ENCODE results near the gene SNORC. TPM values are rescaled to one million over a fixed set of nuclear protein-coding genes. Genes with fewer than 3 reads are reported as not detected.

The SNORC gene
- total RNA-seq, 1 donor from 2014 or later: 3.1 TPM

DNA sequence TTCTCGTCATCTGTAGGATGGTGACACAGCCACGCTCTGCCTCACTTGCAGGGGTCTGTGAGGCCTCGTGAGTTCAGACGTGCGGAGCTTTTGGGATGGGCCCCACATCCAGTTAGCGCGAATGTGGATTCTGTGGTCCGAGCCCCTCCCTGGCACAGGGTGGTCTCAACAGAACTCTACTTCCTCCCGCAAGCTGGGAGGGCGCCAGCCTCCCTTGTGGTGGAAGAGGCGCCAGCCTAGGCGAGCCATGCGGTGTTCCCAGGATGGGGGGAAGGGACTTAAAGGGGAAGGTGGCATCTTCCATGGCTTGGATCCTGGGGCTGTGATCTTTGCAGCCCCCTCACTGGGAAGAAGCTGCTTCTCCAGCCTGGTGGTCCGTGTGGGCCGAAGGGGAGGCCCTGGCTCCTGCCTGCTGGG, 1.4 kb downstream of the SNORC start:
- H3K27ac Mint-ChIP-seq (ENCODE audit: unreplicated experiment): no peak overlapping the region
- peaks cover 9% of the 10 kb centered on the region for H3K4me1 Mint-ChIP-seq (ENCODE audit: low read depth, unreplicated experiment)
- Histone ChIP-seq H3K27ac (ENCODE audit: low read depth, low read length) (no peak overlapping the region), H3K4me1 (ENCODE audit: insufficient read depth, low read length) (no peaks in the 10 kb centered on the region), H3K27me3 (ENCODE audit: insufficient read depth, low read length) (no peaks in the 10 kb centered on the region), H3K4me3 (ENCODE audit: insufficient read depth, low read depth, low read length) (no peak overlapping the region), H3K9ac (ENCODE audit: low read length) (no peak overlapping the region), H3K4me2 (ENCODE audit: low read length) (no peak overlapping the region), H3K79me2 (ENCODE audit: insufficient read depth, low read length) (no peaks in the 10 kb centered on the region), H3K9me3 (ENCODE audit: insufficient read depth, low read depth, low read length) (no peaks in the 10 kb centered on the region), H2AFZ (ENCODE audit: low read depth, low read length) (no peak overlapping the region), H3K36me3 (ENCODE audit: insufficient read depth, low read length) (no peaks in the 10 kb centered on the region), H4K20me1 (ENCODE audit: insufficient read depth, low read length) (no peaks in the 10 kb centered on the region)
- H3K36me3 Mint-ChIP-seq (ENCODE audit: low read depth, unreplicated experiment): peaks cover 8% of the 10 kb centered on the region
- no peaks in the 10 kb centered on the region for H3K9me3 Mint-ChIP-seq (ENCODE audit: unreplicated experiment)
- no peak for DNase-seq (ENCODE audit: low read depth)
- peaks cover 10% of the 10 kb centered on the region for H3K27me3 Mint-ChIP-seq (ENCODE audit: low read depth, unreplicated experiment)
- TF ChIP-seq, protein P1, sequence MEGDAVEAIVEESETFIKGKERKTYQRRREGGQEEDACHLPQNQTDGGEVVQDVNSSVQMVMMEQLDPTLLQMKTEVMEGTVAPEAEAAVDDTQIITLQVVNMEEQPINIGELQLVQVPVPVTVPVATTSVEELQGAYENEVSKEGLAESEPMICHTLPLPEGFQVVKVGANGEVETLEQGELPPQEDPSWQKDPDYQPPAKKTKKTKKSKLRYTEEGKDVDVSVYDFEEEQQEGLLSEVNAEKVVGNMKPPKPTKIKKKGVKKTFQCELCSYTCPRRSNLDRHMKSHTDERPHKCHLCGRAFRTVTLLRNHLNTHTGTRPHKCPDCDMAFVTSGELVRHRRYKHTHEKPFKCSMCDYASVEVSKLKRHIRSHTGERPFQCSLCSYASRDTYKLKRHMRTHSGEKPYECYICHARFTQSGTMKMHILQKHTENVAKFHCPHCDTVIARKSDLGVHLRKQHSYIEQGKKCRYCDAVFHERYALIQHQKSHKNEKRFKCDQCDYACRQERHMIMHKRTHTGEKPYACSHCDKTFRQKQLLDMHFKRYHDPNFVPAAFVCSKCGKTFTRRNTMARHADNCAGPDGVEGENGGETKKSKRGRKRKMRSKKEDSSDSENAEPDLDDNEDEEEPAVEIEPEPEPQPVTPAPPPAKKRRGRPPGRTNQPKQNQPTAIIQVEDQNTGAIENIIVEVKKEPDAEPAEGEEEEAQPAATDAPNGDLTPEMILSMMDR (IDR thresholded peaks at IDR 0.05; ENCODE audit: insufficient read depth, low read depth, low read length): no peak
- no peak for TF ChIP-seq EZH2 (IDR thresholded peaks at IDR 0.05; ENCODE audit: insufficient read depth, low read length)
- H3K4me3 Mint-ChIP-seq (ENCODE audit: unreplicated experiment): no peak overlapping the region
- no peak for FAIRE-seq

DNA sequence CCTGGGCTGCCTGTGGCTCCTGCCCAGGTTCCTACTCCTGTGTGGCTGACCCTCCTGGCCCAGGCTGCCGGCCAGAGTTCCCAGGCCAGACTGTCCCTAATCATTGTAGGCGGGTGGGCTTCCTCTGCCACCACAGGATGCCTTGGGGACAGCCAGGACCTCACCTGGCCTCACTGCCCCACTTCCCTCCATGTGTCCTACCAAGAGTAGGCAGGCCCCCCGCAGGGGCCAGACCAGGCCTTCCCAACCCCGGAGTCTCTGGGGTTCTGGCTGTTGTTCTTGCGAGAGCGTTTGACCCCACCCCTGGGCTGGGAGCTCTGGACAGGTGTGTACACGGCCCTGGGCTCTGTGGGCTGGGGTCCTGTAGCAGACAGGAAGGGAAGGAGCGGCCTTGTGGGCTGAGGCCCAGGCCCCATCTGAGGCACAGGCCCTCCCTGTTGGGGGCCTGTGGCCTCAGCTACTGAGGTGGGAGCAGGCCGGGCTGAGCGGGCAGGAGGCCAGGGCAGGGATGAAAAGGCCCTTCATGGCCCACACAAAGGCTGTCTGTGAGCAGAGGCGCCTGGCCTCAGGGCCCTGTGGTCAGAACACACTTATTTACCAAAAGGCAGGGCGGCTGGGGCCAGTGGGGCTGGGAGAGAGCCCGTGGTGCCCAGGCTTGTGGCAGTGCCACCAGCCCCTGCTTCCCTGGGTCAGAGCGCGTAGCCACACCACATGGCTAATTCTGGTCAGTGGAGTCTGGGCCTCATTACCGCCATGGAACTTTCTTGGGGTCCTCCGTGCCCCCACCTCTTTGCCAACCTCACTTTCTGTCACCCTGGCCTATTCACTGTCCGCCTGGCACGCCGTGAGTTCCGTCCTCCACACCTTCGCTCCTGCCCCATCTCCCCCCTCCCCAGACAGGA, 2.0 kb downstream of the SNORC start:
- no peak overlapping the region for H3K4me3 Mint-ChIP-seq (ENCODE audit: unreplicated experiment)
- H3K27ac Mint-ChIP-seq (ENCODE audit: unreplicated experiment): no peak overlapping the region
- peaks cover 9% of the 10 kb centered on the region for H3K4me1 Mint-ChIP-seq (ENCODE audit: low read depth, unreplicated experiment)
- peaks cover 8% of the 10 kb centered on the region for H3K36me3 Mint-ChIP-seq (ENCODE audit: low read depth, unreplicated experiment)
- no peak for TF ChIP-seq EZH2 (IDR thresholded peaks at IDR 0.05; ENCODE audit: insufficient read depth, low read length)
- TF ChIP-seq, protein P1 (IDR thresholded peaks at IDR 0.05; ENCODE audit: insufficient read depth, low read depth, low read length): no peak
- no peak overlapping the region for H3K9ac ChIP-seq (ENCODE audit: low read length)
- DNase-seq (ENCODE audit: low read depth): no peak
- no peak for FAIRE-seq
- H4K20me1 ChIP-seq (ENCODE audit: insufficient read depth, low read length): no peaks in the 10 kb centered on the region
- H3K4me2 ChIP-seq (ENCODE audit: low read length): no peak overlapping the region
- H3K27me3 Mint-ChIP-seq (ENCODE audit: low read depth, unreplicated experiment): peaks cover 10% of the 10 kb centered on the region
- no peaks in the 10 kb centered on the region for H3K36me3 ChIP-seq (ENCODE audit: insufficient read depth, low read length)
- H3K4me1 ChIP-seq (ENCODE audit: insufficient read depth, low read length): no peaks in the 10 kb centered on the region
- no peak overlapping the region for H3K27ac ChIP-seq (ENCODE audit: low read depth, low read length)
- H3K27me3 ChIP-seq (ENCODE audit: insufficient read depth, low read length): no peaks in the 10 kb centered on the region
- no peaks in the 10 kb centered on the region for H3K9me3 Mint-ChIP-seq (ENCODE audit: unreplicated experiment)
- H3K9me3 ChIP-seq (ENCODE audit: insufficient read depth, low read depth, low read length): no peaks in the 10 kb centered on the region
- no peak overlapping the region for H2AFZ ChIP-seq (ENCODE audit: low read depth, low read length)
- no peak overlapping the region for H3K4me3 ChIP-seq (ENCODE audit: insufficient read depth, low read depth, low read length)
- no peaks in the 10 kb centered on the region for H3K79me2 ChIP-seq (ENCODE audit: insufficient read depth, low read length)

DNA sequence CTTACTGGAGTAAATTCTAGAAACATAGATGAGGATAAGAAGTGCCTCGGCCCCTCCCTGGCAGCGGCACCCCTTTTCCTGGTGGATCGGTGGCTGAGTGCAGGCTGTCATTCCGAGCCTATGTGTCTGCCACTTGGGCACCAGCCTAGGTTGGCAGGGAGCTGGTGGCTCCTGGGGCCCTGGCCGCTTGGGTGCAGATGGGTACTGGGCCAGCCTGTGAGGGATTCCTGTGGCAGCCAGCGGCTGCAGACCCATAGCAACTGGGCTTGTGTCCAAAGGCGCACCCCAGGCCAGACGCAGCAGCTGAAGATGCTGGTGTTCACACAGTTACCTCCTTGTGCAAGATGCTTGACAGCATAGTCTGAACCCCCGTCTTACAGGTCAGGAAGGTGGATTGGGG, 2.8 kb downstream of the SNORC start:
- Histone ChIP-seq H3K4me2 (ENCODE audit: low read length) (no peak overlapping the region), H2AFZ (ENCODE audit: low read depth, low read length) (no peak overlapping the region), H3K79me2 (ENCODE audit: insufficient read depth, low read length) (no peaks in the 10 kb centered on the region), H4K20me1 (ENCODE audit: insufficient read depth, low read length) (no peaks in the 10 kb centered on the region), H3K36me3 (ENCODE audit: insufficient read depth, low read length) (no peaks in the 10 kb centered on the region), H3K27ac (ENCODE audit: low read depth, low read length) (no peak overlapping the region), H3K27me3 (ENCODE audit: insufficient read depth, low read length) (no peaks in the 10 kb centered on the region), H3K9ac (ENCODE audit: low read length) (no peak overlapping the region), H3K4me3 (ENCODE audit: insufficient read depth, low read depth, low read length) (no peak overlapping the region), H3K9me3 (ENCODE audit: insufficient read depth, low read depth, low read length) (no peaks in the 10 kb centered on the region), H3K4me1 (ENCODE audit: insufficient read depth, low read length) (no peaks in the 10 kb centered on the region)
- FAIRE-seq: no peak
- Mint-ChIP-seq H3K4me3 (ENCODE audit: unreplicated experiment) (no peak overlapping the region), H3K36me3 (ENCODE audit: low read depth, unreplicated experiment) (peaks cover 8% of the 10 kb centered on the region), H3K27ac (ENCODE audit: unreplicated experiment) (no peak overlapping the region), H3K9me3 (ENCODE audit: unreplicated experiment) (no peaks in the 10 kb centered on the region), H3K4me1 (ENCODE audit: low read depth, unreplicated experiment) (peaks cover 9% of the 10 kb centered on the region), H3K27me3 (ENCODE audit: low read depth, unreplicated experiment) (peaks cover 13% of the 10 kb centered on the region)
- no peak for DNase-seq (ENCODE audit: low read depth)
- TF ChIP-seq EZH2 (IDR thresholded peaks at IDR 0.05; ENCODE audit: insufficient read depth, low read length): no peak
- TF ChIP-seq, protein P1 (IDR thresholded peaks at IDR 0.05; ENCODE audit: insufficient read depth, low read depth, low read length): no peak
